Mucosa of rectum (tissue), 2 donors: ENCODE data around the gene ZNF202.

Source experiments
- H3K27ac ChIP-seq, 2 donors: one replicate each; pipeline ENCODE4 v1.7.0; 2013; ENCODE audit warnings: inconsistent platforms in 2 of 2, low read depth in 2 of 2, low read length in 2 of 2
- H3K27me3 ChIP-seq, 2 donors: one replicate each; pipeline ENCODE4 v1.7.0; 2013; ENCODE audit warnings: low read length in 2 of 2; ENCODE audit not compliant: control insufficient read depth in 2 of 2, insufficient read depth in 2 of 2
- H3K36me3 ChIP-seq, 2 donors: one replicate each; pipeline ENCODE4 v1.7.0; 2013; ENCODE audit warnings: low read length in 2 of 2; ENCODE audit not compliant: control insufficient read depth in 2 of 2, insufficient read depth in 2 of 2
- H3K4me1 ChIP-seq, 2 donors: one replicate each; pipeline ENCODE4 v1.7.0; 2013; ENCODE audit warnings: low read length in 2 of 2, mild to moderate bottlenecking in 1 of 2; ENCODE audit not compliant: control insufficient read depth in 2 of 2, insufficient read depth in 2 of 2
- H3K4me3 ChIP-seq, 2 donors: one replicate each; pipeline ENCODE4 v1.7.0; 2013; ENCODE audit warnings: low read length in 2 of 2
- H3K9ac ChIP-seq, 2 donors: one replicate each; pipeline ENCODE4 v1.7.0; 2013; ENCODE audit warnings: low read length in 2 of 2, low read depth in 1 of 2, mild to moderate bottlenecking in 1 of 2
- H3K9me3 ChIP-seq, 2 donors: one replicate each; pipeline ENCODE4 v1.7.0; 2013; ENCODE audit warnings: low read length in 2 of 2; ENCODE audit not compliant: control insufficient read depth in 2 of 2
- donor health status: healthy.
- donor health status: Normal muscosa, but diverticular disease.

The ZNF202 gene

GRCh38 chr11:123741159-123742030 lies at the start of gene ZNF202:
TSS of gene ZNF202 (minus strand) at chr11:123741660. CDS start at chr11:123730888, 10,772 bp downstream.
- peak within 1 kb of the TSS in 1 of 2 donors; percentile 32 for H3K27ac ChIP-seq
- no peaks in the 10 kb centered on the region for H3K9me3 ChIP-seq
- peak within 1 kb of the TSS; percentile 79 to 91 for H3K4me3 ChIP-seq
- no peaks in the 10 kb centered on the region for H3K36me3 ChIP-seq
- peaks cover 4 to 14% of the 10 kb centered on the region in 2 donors for H3K4me1 ChIP-seq
- peak within 1 kb of the TSS; percentile 72 to 83 for H3K9ac ChIP-seq
- no peaks in the 10 kb centered on the region for H3K27me3 ChIP-seq

- no peak overlapping the region for H3K9ac ChIP-seq
Observed at GRCh38 chr11:123783536-123783935, 42.1 kb upstream of the ZNF202 start.

DNA sequence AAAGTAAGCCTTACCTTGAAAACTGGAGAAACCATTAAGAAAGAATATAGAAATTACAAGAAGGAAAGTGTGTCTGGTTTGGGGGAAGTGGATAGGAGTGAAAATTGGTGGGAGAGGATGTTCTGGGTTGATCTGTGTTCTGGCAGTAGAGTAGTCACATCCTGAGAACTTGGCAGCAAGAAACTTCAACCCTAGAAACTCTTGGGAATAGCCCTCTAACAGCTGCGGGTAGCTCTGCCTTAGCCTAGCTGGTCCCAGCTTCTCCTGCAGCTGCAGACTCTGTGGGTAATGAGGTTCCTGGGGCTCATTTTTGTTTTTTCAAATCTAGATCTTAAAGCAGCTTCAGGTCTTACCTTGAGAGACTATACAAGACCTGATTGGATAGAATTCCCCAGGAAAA lies 37.1 kb upstream of the ZNF202 start:
- H3K36me3 ChIP-seq: no peaks in the 10 kb centered on the region
- H3K9me3 ChIP-seq: no peaks in the 10 kb centered on the region
- no peak overlapping the region for H3K9ac ChIP-seq
- H3K4me3 ChIP-seq: no peak overlapping the region
- H3K27me3 ChIP-seq: no peaks in the 10 kb centered on the region
- no peak overlapping the region for H3K27ac ChIP-seq
- H3K4me1 ChIP-seq: no peaks in the 10 kb centered on the region

More at GRCh38 chr11:123783536-123783935, 42.1 kb upstream of the ZNF202 start:
- H3K27ac ChIP-seq: peak overlapping the region in 1 of 2 donors; percentile 19
- H3K9me3 ChIP-seq: no peaks in the 10 kb centered on the region
- H3K27me3 ChIP-seq: no peaks in the 10 kb centered on the region
- no peaks in the 10 kb centered on the region for H3K36me3 ChIP-seq
- peaks cover 0 to 3% of the 10 kb centered on the region in 2 donors for H3K4me1 ChIP-seq
- H3K4me3 ChIP-seq: no peak overlapping the region

- no peaks in the 10 kb centered on the region for H3K4me1 ChIP-seq
- no peaks in the 10 kb centered on the region for H3K27me3 ChIP-seq
- H3K36me3 ChIP-seq: no peaks in the 10 kb centered on the region
- H3K9ac ChIP-seq: no peak overlapping the region
- H3K27ac ChIP-seq: no peak overlapping the region
- H3K9me3 ChIP-seq: no peaks in the 10 kb centered on the region
- no peak overlapping the region for H3K4me3 ChIP-seq
Observed at GRCh38 chr11:123775715-123776549, 34.5 kb upstream of the ZNF202 start.

DNA sequence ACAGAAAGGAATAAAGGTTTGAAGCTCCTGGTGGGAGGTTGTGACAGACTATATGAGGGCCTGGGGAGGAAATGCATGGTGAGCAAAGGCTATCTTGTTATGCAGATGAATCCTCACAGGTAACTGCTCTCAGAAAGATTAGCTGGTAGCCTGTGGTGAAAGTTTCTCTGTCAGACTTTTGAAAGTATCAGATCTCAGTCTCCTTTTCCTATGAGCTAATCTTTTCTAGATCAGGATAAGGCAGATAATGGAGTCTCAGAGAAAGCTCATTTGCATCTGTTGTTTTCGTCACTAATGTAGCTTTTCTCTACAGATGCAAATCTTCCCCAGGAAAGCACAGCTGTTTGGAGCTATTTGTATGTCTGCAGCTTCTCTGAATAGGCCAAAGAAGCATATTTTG lies 33.8 kb upstream of the ZNF202 start:
- Histone ChIP-seq H3K9me3 (no peaks in the 10 kb centered on the region), H3K4me1 (no peaks in the 10 kb centered on the region), H3K9ac (no peak overlapping the region), H3K27ac (no peak overlapping the region), H3K4me3 (no peak overlapping the region), H3K27me3 (no peaks in the 10 kb centered on the region), H3K36me3 (no peaks in the 10 kb centered on the region)

DNA sequence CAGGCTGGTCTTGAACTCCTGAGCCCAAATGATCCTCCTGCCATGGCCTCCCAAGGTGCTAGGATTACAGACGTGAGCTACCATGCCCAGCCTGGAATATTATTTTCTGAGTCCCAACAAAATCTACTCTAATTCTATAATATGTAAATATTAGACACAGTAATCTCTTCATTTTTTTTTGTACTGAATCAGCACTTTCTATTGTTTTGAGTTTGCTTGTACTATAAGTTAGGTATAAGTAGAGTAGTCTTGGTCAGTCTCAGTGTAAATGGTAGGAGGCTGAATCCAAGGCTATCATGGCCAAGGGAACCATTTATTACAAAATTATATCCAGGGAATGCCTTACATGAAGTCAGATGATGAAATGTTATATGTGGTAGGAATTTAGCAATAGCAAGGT lies 32.5 kb upstream of the ZNF202 start:
- H3K27me3 ChIP-seq: no peaks in the 10 kb centered on the region
- no peaks in the 10 kb centered on the region for H3K4me1 ChIP-seq
- H3K9me3 ChIP-seq: no peaks in the 10 kb centered on the region
- H3K9ac ChIP-seq: no peak overlapping the region
- no peak overlapping the region for H3K4me3 ChIP-seq
- no peaks in the 10 kb centered on the region for H3K36me3 ChIP-seq
- no peak overlapping the region for H3K27ac ChIP-seq

- H3K27ac ChIP-seq: no peak overlapping the region
- no peaks in the 10 kb centered on the region for H3K36me3 ChIP-seq
- no peak overlapping the region for H3K9ac ChIP-seq
- H3K9me3 ChIP-seq: no peaks in the 10 kb centered on the region
- no peaks in the 10 kb centered on the region for H3K27me3 ChIP-seq
- no peak overlapping the region for H3K4me3 ChIP-seq
- H3K4me1 ChIP-seq: no peaks in the 10 kb centered on the region
Observed at GRCh38 chr11:123773026-123773425, 31.6 kb upstream of the ZNF202 start.

DNA sequence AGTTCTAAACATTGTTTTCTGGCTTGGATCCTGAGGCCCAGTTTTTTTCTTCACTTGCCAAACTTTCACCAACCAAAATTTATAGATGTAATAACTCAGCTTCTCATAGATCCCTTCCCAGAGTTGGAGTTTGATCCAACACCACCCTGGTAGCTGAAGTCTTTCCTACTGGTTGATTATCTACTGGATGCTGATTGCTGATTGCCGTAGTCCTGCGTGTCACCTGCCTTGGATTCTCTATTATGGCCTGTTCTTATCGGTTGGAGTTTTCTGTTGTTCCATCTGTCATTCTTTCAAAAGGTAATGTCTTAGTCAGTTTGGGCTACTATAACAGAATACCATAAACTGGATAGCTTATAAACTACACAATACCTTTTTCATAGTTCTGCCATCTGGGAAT lies 30.2 kb upstream of the ZNF202 start:
- Histone ChIP-seq H3K27ac (peak overlapping the region in 1 of 2 donors; percentile 23), H3K27me3 (no peaks in the 10 kb centered on the region), H3K4me1 (no peaks in the 10 kb centered on the region), H3K4me3 (no peak overlapping the region), H3K9ac (no peak overlapping the region), H3K36me3 (no peaks in the 10 kb centered on the region), H3K9me3 (no peaks in the 10 kb centered on the region)

- Histone ChIP-seq H3K9ac (no peak overlapping the region), H3K4me3 (no peak overlapping the region), H3K9me3 (no peaks in the 10 kb centered on the region), H3K4me1 (no peaks in the 10 kb centered on the region), H3K36me3 (no peaks in the 10 kb centered on the region), H3K27ac (no peak overlapping the region), H3K27me3 (no peaks in the 10 kb centered on the region)
Observed at GRCh38 chr11:123770712-123771111, 29.3 kb upstream of the ZNF202 start.

DNA sequence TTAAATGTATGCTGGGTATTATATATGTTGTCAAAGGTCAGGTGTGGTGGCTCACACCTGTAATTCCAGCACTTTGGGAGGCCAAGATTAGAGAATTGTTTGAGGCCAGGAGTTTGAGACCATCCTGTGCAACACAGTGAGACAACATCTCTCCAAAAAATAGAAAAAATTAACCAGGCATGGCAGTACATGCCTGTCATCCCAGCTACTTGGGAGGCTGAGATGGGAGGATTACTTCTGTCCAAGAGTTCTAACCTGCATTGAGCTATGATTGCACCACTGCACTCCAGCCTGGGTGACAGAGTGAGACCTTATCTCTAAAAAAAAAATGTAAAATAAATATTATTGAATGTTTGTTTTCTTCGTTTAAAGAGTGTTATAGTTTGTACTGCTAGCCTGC lies 24.1 kb upstream of the ZNF202 start:
- Histone ChIP-seq H3K36me3 (no peaks in the 10 kb centered on the region), H3K9me3 (peaks cover 0 to 4% of the 10 kb centered on the region in 2 donors), H3K27me3 (no peaks in the 10 kb centered on the region), H3K27ac (no peak overlapping the region), H3K9ac (no peak overlapping the region), H3K4me1 (no peaks in the 10 kb centered on the region), H3K4me3 (no peak overlapping the region)
